ENCODE data around the gene GLRX5. TPM values are rescaled to one million over a fixed set of nuclear protein-coding genes. Genes with fewer than 3 reads are reported as not detected.
"Not testable (repeated sequence)": the region's sequence is repeated elsewhere in the genome, so short reads cannot be mapped to it uniquely, and the experiment has no call there.

GLRX5 gene
- total RNA-seq, 1 donor, result 35.8 TPM

GRCh38 chr14:95564060-95564459, 29.2 kb downstream of the GLRX5 start:
- H3K4me3 ChIP-seq (ENCODE audit: low read depth, low read length), result no peak overlapping the region
- DNase-seq (ENCODE audit: low read depth), result no peak
- no peak for TF ChIP-seq CTCF (IDR thresholded peaks at IDR 0.05; ENCODE audit: insufficient read depth, low read depth, low read length)

- TF ChIP-seq CTCF (IDR thresholded peaks at IDR 0.05; ENCODE audit: insufficient read depth, low read depth, low read length), result no peak
- H3K4me3 ChIP-seq (ENCODE audit: low read depth, low read length), result no peak overlapping the region
- no peak for DNase-seq (ENCODE audit: low read depth)
Measured at GRCh38 chr14:95569440-95569839, 34.6 kb downstream of the GLRX5 start.

GRCh38 chr14:95573313-95573712, 38.5 kb downstream of the GLRX5 start:
- no peak overlapping the region for H3K4me3 ChIP-seq (ENCODE audit: low read depth, low read length)
- TF ChIP-seq CTCF (IDR thresholded peaks at IDR 0.05; ENCODE audit: insufficient read depth, low read depth, low read length), result no peak
- no peak for DNase-seq (ENCODE audit: low read depth)

GRCh38 chr14:95575840-95576473, 41.1 kb downstream of the GLRX5 start:
- no peak overlapping the region for H3K4me3 ChIP-seq (ENCODE audit: low read depth, low read length)
- TF ChIP-seq CTCF (IDR thresholded peaks at IDR 0.05; ENCODE audit: insufficient read depth, low read depth, low read length), result no peak
- DNase-seq (ENCODE audit: low read depth), result no peak

- TF ChIP-seq CTCF (IDR thresholded peaks at IDR 0.05; ENCODE audit: insufficient read depth, low read depth, low read length), result no peak
- no peak for DNase-seq (ENCODE audit: low read depth)
- no peak overlapping the region for H3K4me3 ChIP-seq (ENCODE audit: low read depth, low read length)
Measured at GRCh38 chr14:95577067-95577800, 42.4 kb downstream of the GLRX5 start.

GRCh38 chr14:95577870-95578269, 43.0 kb downstream of the GLRX5 start:
- H3K4me3 ChIP-seq (ENCODE audit: low read depth, low read length), result no peak overlapping the region
- no peak for DNase-seq (ENCODE audit: low read depth)
- TF ChIP-seq CTCF (IDR thresholded peaks at IDR 0.05; ENCODE audit: insufficient read depth, low read depth, low read length), result no peak

- not testable (repeated sequence) for DNase-seq (ENCODE audit: low read depth); H3K4me3 ChIP-seq (ENCODE audit: low read depth, low read length)
Measured at GRCh38 chr14:95583836-95584617, 49.2 kb downstream of the GLRX5 start.
